ENCODE measurements around the gene TPTE. TPM values are rescaled to one million over a fixed set of nuclear protein-coding genes. Genes with fewer than 3 reads are reported as not detected.
"Not testable (repeated sequence)": the region's sequence is repeated elsewhere in the genome, so short reads cannot be mapped to it uniquely, and the experiment has no call there.

Gene TPTE
- total and polyA plus RNA-seq, 2 donors (not counting 3 experiments of a cell fraction or from before 2014, with no cell fraction given): not detected

DNA sequence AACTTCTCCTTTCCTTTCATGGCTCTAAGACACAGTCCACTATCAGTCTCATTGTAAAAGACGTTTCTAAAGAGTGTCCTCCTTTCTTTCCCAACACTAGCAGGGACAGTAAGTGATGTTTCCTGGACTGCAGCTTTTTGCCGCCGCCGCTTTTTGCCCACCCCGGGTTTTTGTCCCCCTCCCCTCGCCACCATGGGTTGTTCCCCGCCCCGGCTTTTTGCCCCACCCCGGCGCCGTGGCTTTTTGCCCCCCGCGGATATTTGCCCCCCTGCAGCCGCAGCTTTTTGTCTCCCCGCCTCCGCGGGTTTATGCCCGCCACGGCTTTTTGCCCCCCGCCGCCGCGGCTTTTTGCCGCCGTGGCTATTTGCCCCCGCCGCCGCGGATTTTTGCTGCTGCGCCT, 95.2 kb downstream of the TPTE start:
- no TSS peak for BruUV-seq (replicated peaks)
- H3K27ac ChIP-seq (ENCODE audit: insufficient read depth, low read depth, low read length): no peak overlapping the region
- TF ChIP-seq FOS (IDR thresholded peaks at IDR 0.05; ENCODE audit: borderline replicate concordance, insufficient read depth, low read length): no peak
- intact Hi-C loops (cut with micrococcal nuclease) (no loop called here), dilution Hi-C loops (cut with MboI; ENCODE audit: extremely low pct_ligation_motif_present, low sequenced_read_pairs) (no loop called here)
- POLR2A ChIA-PET: no interaction called here
- no peak overlapping the region for H2AFZ ChIP-seq (ENCODE audit: low read depth, low read length)
- no peaks in the 10 kb centered on the region for H3K79me2 ChIP-seq (ENCODE audit: control insufficient read depth, insufficient read depth, low read length)
- H3K9me1 ChIP-seq (replicated peaks; ENCODE audit: control insufficient read depth, extremely low read depth, insufficient read depth, low read length): no peaks in the 10 kb centered on the region
- H3K9me3 ChIP-seq (replicated peaks; ENCODE audit: control insufficient read depth, insufficient read depth, low read length): peaks cover 8% of the 10 kb centered on the region
- H3K9ac ChIP-seq (replicated peaks; ENCODE audit: extremely low read depth, insufficient read depth, low read length): no peak overlapping the region
- no peaks in the 10 kb centered on the region for H3K36me3 ChIP-seq (ENCODE audit: control insufficient read depth in 2 of 2, extremely low read depth in 1 of 2, insufficient read depth in 2 of 2, low read length in 2 of 2)
- no peaks in the 10 kb centered on the region for H3K27me3 ChIP-seq (ENCODE audit: control insufficient read depth in 2 of 2, insufficient read depth in 2 of 2, low read length in 2 of 2)
- no peak overlapping the region for H3K4me3 ChIP-seq (replicated peaks in 1 of 3; ENCODE audit: insufficient read depth in 1 of 3, low read depth in 1 of 3, low read length in 3 of 3)
- no peak overlapping the region for H3K4me2 ChIP-seq (ENCODE audit: insufficient read depth, low read length)
- CTCF ChIA-PET: no interaction called here
- no peak for FAIRE-seq
- no peak for DNase-seq (ENCODE audit: low read depth, low spot score)
- no peaks in the 10 kb centered on the region for H3K4me1 ChIP-seq (ENCODE audit: control insufficient read depth, extremely low read depth, insufficient read depth, low read length)
- no peaks in the 10 kb centered on the region for H4K20me1 ChIP-seq (replicated peaks; ENCODE audit: control insufficient read depth, extremely low read depth, insufficient read depth, low read length)

GRCh38 chr21:10617133-10617752, 95.9 kb downstream of the TPTE start:
- H4K20me1 ChIP-seq (replicated peaks; ENCODE audit: control insufficient read depth, extremely low read depth, insufficient read depth, low read length); H3K9ac ChIP-seq (replicated peaks; ENCODE audit: extremely low read depth, insufficient read depth, low read length); H3K9me1 ChIP-seq (replicated peaks; ENCODE audit: control insufficient read depth, extremely low read depth, insufficient read depth, low read length); H3K4me3 ChIP-seq (replicated peaks in 1 of 3; ENCODE audit: insufficient read depth in 1 of 3, low read depth in 1 of 3, low read length in 3 of 3); dilution Hi-C loops (cut with MboI; ENCODE audit: extremely low pct_ligation_motif_present, low sequenced_read_pairs); intact Hi-C loops (cut with micrococcal nuclease); FAIRE-seq; H3K79me2 ChIP-seq (ENCODE audit: control insufficient read depth, insufficient read depth, low read length); H3K9me3 ChIP-seq (replicated peaks; ENCODE audit: control insufficient read depth, insufficient read depth, low read length); H3K4me1 ChIP-seq (ENCODE audit: control insufficient read depth, extremely low read depth, insufficient read depth, low read length); CTCF ChIA-PET; DNase-seq (ENCODE audit: low read depth, low spot score); H3K27me3 ChIP-seq (ENCODE audit: control insufficient read depth in 2 of 2, insufficient read depth in 2 of 2, low read length in 2 of 2); H3K36me3 ChIP-seq (ENCODE audit: control insufficient read depth in 2 of 2, extremely low read depth in 1 of 2, insufficient read depth in 2 of 2, low read length in 2 of 2); H2AFZ ChIP-seq (ENCODE audit: low read depth, low read length); POLR2A ChIA-PET; H3K27ac ChIP-seq (ENCODE audit: insufficient read depth, low read depth, low read length); BruUV-seq (replicated peaks); H3K4me2 ChIP-seq (ENCODE audit: insufficient read depth, low read length): not testable (repeated sequence)

Data from endothelial cell of umbilical vein (primary cell).